Smooth muscle cell of the brain vasculature (primary cell): ENCODE results near the gene TAB2.
"Not testable (repeated sequence)": the region's sequence is repeated elsewhere in the genome, so short reads cannot be mapped to it uniquely, and the experiment has no call there.

ENCODE experiments used
- DNase-seq: peaks from one replicate; pipeline ENCODE4 v3.0.0-alpha.2; 2012; ENCODE audit warnings: low read depth, low spot score

Gene TAB2

DNA sequence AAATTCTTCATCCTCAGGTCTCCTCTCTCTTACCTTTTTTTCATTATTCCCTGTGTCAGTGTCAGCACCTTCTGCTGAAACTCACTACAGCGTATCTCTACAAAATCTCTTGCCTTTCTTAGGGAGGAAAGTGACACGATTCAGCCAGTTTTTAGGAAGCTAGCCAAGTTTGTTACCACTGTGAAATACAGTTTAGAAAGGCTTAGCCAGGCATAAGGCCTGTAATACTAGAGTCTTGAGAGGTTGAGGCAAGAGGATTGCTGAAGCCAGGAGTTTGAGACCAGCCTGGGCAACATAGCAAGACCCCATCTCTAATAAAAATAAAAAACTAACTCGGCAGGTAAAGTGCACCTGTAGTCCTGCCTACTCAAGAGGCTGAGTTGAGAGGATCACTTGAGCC lies 16.7 kb downstream of the TAB2 start:
- no peak for DNase-seq

DNA sequence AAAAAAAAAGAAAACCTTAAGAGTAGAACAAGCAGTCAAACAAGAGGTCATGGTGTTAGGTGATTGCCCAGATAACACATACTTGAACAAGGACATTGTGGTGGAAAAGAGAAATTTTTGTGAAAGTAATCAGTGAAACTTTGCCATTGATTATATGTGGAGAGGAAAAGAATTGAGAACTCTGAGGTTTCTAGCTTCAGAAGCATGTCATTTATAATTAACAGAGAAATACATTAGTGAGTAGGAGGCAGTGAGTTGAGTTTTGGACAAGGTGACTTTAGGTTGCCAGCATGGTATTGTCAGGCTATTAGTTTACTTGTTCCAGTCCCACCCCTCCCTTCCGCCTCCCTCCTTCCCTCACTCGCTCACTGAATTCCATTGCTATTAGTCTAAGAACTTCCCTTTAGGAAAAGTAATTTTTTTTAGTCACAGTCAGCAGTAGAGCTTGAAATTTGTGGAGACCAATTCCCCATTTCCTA lies 17.2 kb downstream of the TAB2 start:
- DNase-seq: no peak

DNA sequence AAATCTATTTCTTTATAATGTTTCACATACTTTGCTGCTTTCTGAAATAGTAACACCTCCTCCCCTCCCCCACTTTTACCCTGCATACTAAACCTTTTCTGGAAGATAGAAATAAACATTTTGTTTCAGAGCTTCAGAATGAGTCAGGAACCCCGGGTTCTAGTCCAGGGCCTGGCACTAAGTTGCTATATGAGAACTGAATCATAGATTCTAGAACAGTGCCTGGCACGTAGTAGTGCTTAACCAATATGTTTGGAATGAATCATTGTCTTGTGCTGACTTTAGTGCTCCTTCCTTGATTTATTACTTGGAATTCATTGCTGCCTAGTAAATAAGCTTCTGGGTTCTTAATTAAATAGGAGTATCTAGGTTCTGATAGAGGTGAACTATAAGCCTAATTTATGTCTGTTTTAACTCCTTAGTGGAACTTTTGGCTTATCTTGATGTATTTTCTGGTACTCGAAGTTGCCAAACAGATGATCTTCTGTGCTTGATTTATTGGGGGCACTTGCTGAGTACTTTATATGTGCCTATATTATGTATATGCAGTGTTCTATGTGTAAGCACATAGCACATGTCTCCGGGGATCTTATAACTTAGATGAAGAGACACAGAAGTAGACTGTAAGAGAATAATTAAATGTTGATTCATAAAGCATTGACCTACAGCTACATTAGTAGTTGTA lies 18.6 kb downstream of the TAB2 start:
- DNase-seq: no peak

GRCh38 chr6:149336609-149336928 lies 19.1 kb downstream of the TAB2 start:
- no peak for DNase-seq

DNA sequence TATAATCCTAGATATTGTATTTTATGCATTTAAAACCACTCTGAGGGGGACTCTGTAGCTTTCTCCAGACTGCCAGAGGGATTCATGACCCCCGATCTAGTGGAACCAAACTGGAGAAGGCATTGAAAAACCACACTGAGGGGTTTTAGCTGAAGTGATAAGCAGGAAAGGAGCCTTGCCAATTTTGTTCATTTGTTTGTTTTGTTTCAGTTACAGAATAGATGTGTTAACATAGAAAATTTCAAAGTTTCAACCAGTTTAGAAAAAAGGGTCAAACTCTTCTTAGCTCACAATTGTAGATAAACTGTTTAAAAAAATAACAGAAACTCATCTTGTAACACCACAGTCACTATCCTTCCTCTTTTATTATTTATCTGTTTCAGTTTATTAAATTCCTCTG lies 19.8 kb downstream of the TAB2 start:
- no peak for DNase-seq

GRCh38 chr6:149340200-149340599 lies 22.7 kb downstream of the TAB2 start:
- no peak for DNase-seq

- no peak for DNase-seq
Observed at GRCh38 chr6:149342525-149342924, 25.0 kb downstream of the TAB2 start.

- no peak for DNase-seq
Observed at GRCh38 chr6:149343501-149343900, 26.0 kb downstream of the TAB2 start.

- DNase-seq: no peak
Observed at GRCh38 chr6:149346078-149346477, 28.6 kb downstream of the TAB2 start.

DNA sequence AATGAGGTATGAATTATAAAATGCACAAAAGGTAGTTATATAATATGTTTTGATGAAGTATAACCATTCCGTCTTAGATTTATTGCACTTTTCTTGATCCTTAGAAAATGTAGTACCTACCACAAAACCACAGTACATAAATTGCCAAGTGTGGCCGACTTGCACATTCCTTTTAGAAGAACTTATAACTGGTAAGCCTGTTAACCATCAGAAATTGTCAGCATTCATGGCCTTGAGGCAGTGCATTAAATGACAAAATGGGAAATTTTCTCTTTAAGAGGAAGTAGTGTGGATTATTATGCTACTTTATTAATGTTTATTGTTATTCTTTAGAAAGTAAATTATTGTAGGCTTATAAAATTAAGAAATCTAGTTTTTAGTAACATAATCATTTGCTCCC lies 29.6 kb downstream of the TAB2 start:
- no peak for DNase-seq

- DNase-seq: not testable (repeated sequence)
Observed at GRCh38 chr6:149349279-149349678, 31.8 kb downstream of the TAB2 start.

DNA sequence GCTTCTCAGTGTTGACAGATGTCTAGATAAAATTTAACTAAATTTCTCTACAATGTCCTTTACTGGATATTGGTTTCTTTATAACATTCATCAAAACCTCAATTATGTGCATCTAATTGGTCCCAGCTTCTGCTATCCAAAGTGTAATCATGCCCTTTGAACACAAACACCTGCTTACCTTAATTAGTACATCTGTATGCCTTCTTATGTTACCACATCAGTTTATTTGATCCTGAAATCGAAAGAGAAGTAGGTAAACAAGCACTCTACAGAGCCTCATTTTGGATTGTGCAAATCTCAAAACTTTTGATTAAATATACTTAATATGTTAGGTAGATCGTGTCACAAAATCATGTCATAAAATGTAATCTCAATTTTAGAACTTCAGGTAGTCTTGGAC lies 36.5 kb downstream of the TAB2 start:
- DNase-seq: no peak

DNA sequence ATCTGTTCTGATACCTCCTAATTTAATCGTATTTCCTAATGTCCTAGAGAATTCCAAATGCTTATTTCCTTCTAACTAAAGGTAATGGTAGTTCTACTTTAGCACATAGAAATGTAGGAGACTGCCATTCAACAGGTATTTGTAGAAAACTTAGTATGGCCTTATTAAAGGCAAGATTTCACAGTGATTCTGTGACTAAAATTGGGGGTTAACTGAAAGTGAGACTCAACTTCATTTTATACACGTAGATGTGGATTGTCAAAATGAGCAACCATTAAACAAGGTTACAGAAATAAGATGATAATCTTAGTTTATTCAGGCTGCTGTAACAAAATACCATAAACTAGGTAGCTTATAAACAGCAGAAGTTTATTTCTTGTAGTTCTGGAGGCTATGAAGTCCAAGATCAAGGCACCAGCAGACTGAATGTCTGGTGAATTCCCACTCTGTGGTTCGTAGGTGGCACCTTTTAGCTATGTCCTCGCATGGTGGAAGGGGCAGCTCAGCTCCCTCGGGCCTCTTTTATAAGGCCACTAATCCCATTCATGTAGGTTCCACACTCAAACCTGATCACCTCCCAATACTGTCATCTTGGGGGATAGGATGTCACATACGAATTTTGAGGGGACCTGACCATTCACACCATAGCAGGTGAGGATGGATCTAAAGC lies 38.7 kb downstream of the TAB2 start:
- no peak for DNase-seq

DNA sequence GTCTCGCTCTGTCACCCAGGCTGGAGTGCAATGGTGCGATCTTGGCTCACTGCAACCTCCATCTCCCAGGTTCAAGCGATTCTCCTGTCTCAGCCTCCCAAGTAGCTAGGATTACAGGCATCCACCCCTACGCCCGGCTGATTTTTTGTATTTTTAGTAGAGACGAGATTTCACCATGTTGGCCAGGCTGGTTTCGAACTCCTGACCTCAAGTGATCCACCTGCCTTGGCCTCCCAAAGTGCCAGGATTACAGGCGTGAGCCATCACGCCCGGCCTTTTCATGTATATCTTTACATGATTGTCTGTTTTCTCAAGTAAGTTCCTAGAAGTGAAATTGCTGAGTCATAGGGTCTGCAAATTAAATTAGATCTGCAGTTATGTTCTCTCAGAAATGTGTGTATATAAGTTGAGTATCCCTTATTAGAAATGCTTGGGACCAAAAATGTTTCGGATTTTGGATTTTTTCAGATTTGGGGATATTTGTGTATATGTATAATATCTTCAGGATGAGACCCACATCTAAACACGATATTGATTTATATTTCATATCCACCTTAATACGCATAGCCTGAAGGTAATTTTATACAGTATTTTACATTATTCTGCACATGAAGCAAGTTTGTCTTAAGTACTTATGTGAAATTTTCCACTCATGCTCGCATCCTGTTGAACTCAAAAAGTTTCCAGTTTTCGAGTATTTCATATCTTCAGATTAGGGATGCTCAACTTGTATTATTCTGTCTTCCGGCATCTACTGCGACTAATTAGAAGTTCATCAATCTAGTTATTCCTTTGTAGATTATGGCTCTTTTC lies 40.4 kb downstream of the TAB2 start:
- DNase-seq: no peak

- DNase-seq: no peak
Observed at GRCh38 chr6:149359440-149359839, 41.9 kb downstream of the TAB2 start.

DNA sequence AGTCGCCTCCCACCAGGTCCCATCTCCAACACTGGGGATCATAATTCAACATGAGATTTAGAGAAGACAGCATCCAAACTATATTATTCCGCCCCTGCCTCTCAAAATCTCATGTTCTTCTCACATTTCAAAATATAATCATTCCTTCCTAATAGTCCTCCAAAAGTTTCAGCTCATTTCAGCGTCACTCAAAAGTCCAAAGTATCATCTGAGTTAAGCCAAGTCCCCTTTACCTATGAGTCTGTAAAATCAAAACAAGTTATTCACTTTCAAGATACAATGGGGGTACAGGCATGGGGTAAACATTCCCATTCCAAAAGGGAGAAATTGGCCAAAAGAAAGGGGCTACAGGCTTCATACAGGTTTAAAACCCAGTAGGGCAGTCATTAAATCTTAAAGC lies 43.0 kb downstream of the TAB2 start:
- no peak for DNase-seq

DNA sequence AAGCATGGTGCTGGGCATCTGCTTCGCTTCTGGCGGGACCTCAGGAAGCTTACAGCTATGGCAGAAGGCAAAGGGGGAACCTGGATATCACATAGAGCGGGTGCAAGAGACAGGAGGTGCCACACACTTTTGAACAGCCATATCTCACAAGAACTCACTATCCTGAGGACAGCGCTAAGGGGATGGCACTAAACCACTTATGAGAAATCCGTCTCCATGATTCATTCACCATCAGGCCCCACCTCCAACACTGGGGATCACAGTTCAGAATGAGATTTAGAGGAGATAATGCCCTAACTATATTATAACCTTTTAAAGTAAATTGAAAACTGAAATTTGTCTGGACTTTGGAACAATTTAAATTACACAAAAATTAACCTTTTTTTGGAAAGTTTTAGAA lies 44.8 kb downstream of the TAB2 start:
- no peak for DNase-seq

DNA sequence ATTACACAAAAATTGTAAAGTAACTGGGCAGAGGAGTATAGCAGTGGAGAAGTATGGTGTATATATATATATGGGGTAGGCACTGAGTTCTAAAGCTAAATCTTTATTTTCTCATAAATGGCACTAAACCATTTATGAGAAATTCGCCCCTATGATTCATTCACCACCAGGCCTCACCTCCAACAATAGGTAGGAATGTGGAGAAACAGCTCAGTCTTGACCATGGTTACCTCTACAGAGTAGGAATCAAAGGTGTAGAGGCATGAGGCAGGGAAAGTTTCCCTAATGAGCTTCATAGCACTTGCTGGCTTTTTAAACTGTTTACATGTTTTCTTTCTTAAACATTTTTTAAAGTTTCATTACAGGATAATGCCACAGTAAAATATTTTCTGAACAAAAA lies 45.6 kb downstream of the TAB2 start:
- no peak for DNase-seq

DNA sequence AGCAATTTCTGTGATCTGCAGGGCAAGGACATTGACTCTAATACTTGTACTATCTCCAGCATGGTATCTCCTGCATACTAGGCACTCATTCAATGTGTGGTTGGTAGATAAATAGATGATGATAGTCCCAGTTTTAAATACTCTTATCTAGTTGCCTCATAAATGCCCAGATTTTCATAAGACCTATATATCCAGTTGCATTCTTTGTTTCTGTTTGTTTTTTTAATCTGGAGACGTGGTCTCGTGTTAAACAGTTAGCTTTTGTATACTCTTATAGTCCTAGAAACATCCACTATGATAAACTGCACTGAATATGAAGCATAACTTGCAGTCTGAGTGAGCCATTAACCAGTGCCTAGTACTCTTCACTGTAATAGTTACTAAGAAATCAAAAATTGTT lies 47.0 kb downstream of the TAB2 start:
- no peak for DNase-seq

GRCh38 chr6:149365197-149365596 lies 47.7 kb downstream of the TAB2 start:
- no peak for DNase-seq

GRCh38 chr6:149366267-149366921 lies 48.9 kb downstream of the TAB2 start:
- DNase-seq: no peak

GRCh38 chr6:149368065-149368464 lies 50.6 kb downstream of the TAB2 start:
- no peak for DNase-seq
